GM11168 (cell line): ENCODE measurements around the gene PRUNE1.

ENCODE experiments used
- in situ Hi-C: fragments of 300-500 bp; cut with MboI; formaldehyde crosslinking; loops from one replicate; pipeline ENCODE4 v1.12.0; 2022; ENCODE audit warnings: low sequenced_read_pairs; ENCODE audit not compliant: unreplicated experiment

PRUNE1 gene

DNA sequence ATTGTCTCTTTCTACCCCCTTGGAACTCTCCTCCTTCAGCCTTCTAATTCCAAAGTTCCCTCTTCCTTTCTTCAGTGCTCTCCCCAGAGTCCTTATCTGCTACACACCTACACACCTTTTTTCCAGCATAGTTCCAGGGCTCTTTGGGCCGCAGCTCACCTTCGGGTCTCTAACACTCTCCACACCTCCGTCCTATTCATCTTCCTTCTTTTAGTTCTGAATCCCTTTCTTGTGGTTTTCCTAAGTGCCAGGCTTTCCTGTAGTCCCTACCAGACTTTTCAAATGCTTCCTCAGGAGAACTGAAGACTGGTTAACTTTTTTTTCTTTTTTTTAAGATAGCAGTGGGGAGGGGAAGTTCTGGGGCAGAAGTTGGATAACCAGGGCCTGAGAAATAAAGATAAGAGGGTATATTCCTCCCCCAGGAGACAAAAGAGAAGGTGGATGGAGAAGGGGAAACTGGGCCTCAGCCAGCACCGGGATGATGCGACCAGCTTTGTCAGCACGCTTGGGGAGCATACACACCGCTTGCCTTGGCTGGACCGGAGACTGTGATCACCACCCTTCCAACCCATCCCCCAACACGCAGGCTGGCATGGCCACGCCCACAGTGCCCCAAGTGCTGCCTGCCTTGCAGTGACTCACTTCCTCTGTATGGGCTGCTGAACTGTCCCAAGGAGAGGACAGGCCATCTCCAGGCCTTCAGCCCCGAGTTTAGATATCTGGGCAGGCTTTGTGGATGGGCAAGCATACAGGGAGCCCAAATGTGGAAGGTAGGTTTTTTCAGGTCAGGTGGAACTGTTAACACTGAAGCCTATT, 31.2 kb upstream of the PRUNE1 start:
- in situ Hi-C loops = no loop called here

GRCh38 chr1:150979092-150980056, 28.9 kb upstream of the PRUNE1 start:
- in situ Hi-C loops = no loop called here

GRCh38 chr1:150981177-150981804, 27.0 kb upstream of the PRUNE1 start:
- in situ Hi-C loops = no loop called here

DNA sequence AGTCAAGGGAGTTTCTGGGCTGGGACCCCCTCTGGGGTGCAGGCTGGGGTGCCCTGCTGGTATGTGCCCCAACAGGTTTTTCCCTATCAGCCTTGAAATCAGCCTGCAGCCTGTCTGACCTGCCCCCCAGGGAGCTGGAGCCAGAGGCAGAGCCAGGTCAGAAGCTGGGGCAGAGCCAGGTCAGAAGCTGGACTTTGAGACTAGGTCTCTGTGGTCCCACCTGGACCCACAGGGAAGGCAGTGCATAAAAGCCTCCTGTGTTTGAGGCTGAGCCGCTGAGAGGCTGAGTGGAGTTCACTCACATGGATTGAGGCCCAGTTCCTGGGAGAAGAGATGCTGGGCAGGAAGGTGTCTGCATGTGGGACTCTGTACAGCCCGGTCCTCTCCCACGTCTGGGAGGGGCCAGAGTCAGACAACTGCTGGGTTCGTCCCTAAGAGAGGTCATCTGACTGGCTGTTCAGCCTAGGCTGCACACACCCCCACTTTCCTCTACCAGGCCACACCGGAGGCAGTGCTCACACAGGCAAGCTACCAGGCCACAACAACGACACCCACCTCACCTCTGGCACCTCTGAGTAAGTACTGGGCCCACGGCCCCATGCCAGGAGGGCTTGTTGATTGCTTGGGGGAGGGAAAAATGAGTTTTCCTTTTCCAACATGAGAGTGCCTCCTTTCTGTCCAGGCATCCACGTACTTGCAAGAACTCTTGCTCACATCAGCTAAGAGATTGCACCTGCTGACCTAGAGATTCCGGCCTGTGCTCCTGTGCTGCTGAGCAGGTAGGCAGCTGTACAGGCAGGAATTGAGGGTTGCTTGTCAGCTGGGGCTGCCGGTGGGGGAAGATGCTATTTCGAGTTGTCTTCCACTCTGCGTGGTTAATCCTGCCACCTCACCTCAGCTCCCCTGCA, 26.2 kb upstream of the PRUNE1 start, which contains the start of gene ANXA9:
Gene ANXA9 (plus strand): TSS at position 488 of the 908 bp plus-strand sequence. CDS start 814 bp downstream, outside the sequence.
- in situ Hi-C loops = no loop called here

GRCh38 chr1:150985179-150985825, 22.9 kb upstream of the PRUNE1 start:
- in situ Hi-C loops = no loop called here

DNA sequence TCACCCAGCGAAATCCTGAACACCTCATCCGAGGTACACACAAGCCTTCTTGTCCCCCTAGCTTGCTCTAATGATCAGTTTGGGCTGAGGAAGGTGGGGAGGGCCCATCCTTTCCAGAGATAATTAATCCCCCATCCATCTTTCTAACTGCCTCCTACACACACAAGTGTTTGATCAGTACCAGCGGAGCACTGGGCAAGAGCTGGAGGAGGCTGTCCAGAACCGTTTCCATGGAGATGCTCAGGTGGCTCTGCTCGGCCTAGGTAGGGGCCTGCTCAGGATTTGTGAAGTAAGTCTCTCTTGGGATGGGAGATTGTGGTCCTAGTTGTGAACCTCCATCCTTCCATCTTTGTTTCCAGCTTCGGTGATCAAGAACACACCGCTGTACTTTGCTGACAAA, 20.3 kb upstream of the PRUNE1 start:
- in situ Hi-C loops = no loop called here

- in situ Hi-C loops = no loop called here
Observed at GRCh38 chr1:150992626-150993025, 15.6 kb upstream of the PRUNE1 start.

GRCh38 chr1:150994248-150994647, 14.0 kb upstream of the PRUNE1 start:
- in situ Hi-C loops = no loop called here

DNA sequence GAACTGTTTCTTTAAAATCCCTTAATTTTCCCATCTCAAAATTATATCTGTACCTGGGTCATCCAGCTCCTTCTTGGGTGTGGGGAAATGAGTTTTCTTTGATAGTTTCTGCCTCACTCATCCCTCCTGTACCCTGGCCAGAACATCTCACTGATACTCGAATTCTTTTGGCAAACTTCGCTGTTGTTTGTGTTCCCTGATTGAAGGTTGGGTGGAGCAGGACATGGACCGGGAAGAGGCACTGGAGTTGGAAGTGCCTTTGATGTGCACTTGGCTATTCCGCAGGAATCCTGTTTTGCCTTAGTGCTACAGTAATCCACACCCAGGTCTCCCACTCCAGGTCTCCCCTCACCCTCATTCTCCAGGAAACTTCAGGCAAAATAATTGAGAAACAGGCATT, 12.8 kb upstream of the PRUNE1 start:
- in situ Hi-C loops = no loop called here

GRCh38 chr1:150995896-150996295, 12.4 kb upstream of the PRUNE1 start:
- in situ Hi-C loops = no loop called here

- in situ Hi-C loops = no loop called here
Observed at GRCh38 chr1:150997126-150997872, 10.9 kb upstream of the PRUNE1 start.

DNA sequence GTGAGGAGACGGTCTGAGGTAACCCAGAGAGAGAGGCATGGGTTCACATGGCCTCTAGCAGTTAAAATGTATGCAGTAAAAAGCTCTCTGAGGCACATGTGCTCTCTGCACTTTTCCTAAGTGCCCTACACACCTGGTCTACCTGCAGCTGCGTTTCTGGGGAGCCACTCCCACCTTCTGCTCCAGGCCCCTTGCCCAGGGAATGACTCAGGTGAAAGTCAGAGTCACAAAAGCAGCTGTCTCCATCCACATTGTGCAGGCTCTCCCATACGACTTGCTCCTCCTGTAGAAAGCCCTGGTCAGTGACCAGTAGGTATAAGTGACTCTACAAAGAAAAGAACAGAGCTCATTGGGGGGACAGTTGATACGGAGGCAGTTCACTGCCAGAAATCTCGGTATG, 10.3 kb upstream of the PRUNE1 start:
- in situ Hi-C loops = no loop called here

DNA sequence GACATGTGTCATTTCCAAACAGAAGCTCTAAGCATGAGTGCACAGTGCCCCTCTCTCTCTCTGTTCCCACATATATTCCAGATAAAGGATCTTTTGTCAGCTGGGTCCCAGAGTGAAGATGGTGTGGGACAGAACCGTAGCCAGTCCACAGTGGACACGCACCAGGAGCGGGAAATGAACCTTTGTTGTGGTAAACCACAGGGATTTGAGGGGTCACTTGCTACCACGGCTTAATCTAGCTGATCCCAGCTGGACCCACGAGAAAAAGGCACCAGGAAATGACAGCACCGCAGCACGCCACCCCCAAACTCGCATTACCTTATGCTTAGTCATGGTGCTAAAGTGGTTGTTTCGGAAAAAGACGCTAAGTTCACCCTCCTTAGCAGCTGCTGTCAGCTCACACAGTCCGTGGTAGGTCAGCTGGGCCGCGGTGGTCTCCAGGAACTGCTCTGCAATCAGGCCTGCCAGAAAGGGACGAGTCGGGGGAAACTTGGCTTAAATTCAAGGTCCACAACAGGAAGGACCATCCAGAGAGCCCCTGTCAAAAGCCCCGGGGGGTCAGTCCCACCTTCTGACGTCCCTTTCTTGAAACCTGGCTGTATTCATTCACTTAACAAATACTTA, 9.1 kb upstream of the PRUNE1 start:
- in situ Hi-C loops = no loop called here

DNA sequence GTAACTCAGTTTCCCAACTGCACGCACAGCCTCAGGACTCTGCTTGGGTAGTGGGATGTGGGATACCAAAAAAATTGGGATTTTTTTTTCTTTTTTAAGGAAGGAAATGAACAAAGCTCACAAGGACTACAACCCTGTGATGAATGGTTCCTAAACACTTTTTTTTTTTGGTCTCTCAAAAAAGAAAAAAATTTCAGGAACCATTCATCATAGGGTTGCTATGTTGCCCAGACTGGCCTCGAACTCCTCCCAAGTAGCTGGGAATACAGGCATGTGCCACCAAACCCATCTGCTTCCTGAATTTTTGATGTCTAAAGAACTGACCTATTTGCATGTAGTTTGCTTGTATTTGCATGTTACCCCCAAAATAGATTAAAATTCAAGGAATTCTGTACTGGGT, 8.3 kb upstream of the PRUNE1 start:
- in situ Hi-C loops = no loop called here

DNA sequence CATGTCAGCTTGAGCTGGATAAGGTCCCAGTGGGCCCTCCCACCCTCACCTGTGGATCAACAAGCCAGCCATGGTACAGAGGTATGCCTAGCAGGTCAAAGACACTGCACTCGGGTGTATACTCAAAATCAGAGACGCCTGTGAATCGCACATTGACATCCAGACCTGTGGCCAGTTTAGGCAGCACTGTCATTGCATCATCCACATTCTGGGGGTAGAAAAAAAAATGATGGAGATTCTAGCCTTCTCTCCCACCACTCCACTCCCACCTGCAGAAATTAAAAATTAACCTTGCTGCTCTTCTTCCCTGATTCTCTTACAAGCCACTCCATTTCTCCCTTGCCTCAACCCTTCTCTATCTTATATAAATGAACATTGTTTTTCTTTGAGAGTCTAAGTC, 7.8 kb upstream of the PRUNE1 start:
- in situ Hi-C loops = no loop called here

GRCh38 chr1:151001602-151002001, 6.6 kb upstream of the PRUNE1 start:
- in situ Hi-C loops = no loop called here

- in situ Hi-C loops = no loop called here
Observed at GRCh38 chr1:151002051-151002450, 6.2 kb upstream of the PRUNE1 start.

- in situ Hi-C loops = no loop called here
Observed at GRCh38 chr1:151002611-151003010, 5.6 kb upstream of the PRUNE1 start.
